ENCODE data around the gene RPS24.
"Not testable (repeated sequence)": the region's sequence is repeated elsewhere in the genome, so short reads cannot be mapped to it uniquely, and the experiment has no call there.

Gene RPS24

GRCh38 chr10:78033637-78034470, at the start of gene RPS24:
Gene RPS24, plus strand, starts transcription at chr10:78033863. Its CDS starts 39 bp downstream, at chr10:78033902.
- peak; percentile 95 for DNase-seq (ENCODE audit: low spot score)

DNA sequence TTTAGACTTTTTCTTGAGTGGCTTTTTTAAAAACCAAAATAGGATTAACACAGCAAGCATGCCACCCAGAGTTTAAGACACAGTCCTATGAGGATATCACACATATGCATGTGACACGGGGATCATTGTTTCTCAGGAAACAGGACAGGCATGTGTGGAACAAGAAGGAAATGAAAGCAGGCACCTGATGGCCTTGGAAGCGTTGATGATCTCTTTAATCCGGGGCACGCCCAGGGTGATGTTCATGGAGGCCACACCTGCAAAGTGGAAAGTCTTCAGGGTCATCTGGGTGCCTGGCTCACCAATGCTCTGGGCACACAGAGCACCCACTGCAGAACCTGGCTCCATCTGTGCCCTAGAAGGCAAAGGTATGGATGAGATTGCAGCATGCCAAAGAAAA, 48.7 kb upstream of the RPS24 start:
- no peak for DNase-seq (ENCODE audit: low spot score)

GRCh38 chr10:77987671-77988255, 45.9 kb upstream of the RPS24 start:
- DNase-seq (ENCODE audit: low spot score): no peak

- no peak for DNase-seq (ENCODE audit: low spot score)
Measured at GRCh38 chr10:77989081-77989724, 44.5 kb upstream of the RPS24 start.

- no peak for DNase-seq (ENCODE audit: low spot score)
Measured at GRCh38 chr10:77993620-77994019, 40.0 kb upstream of the RPS24 start.

DNA sequence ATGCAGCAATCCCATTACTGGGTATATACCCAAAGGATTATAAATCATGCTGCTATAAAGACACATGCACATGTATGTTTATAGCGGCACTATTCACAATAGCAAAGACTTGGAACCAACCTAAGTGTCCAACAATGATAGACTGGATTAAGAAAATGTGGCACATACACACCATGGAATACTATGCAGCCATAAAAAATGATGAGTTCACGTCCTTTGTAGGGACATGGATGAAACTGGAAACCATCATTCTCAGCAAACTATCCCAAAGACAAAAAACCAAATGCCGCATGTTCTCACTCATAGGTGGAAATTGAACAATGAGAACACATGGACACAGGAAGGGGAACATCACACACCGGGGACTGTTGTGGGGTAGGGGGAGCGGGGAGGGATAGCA, 34.9 kb upstream of the RPS24 start:
- not testable (repeated sequence) for DNase-seq (ENCODE audit: low spot score)

- DNase-seq (ENCODE audit: low spot score): no peak
Measured at GRCh38 chr10:78000206-78000605, 33.5 kb upstream of the RPS24 start.

GRCh38 chr10:78000956-78001472, 32.6 kb upstream of the RPS24 start:
- DNase-seq (ENCODE audit: low spot score): no peak

DNA sequence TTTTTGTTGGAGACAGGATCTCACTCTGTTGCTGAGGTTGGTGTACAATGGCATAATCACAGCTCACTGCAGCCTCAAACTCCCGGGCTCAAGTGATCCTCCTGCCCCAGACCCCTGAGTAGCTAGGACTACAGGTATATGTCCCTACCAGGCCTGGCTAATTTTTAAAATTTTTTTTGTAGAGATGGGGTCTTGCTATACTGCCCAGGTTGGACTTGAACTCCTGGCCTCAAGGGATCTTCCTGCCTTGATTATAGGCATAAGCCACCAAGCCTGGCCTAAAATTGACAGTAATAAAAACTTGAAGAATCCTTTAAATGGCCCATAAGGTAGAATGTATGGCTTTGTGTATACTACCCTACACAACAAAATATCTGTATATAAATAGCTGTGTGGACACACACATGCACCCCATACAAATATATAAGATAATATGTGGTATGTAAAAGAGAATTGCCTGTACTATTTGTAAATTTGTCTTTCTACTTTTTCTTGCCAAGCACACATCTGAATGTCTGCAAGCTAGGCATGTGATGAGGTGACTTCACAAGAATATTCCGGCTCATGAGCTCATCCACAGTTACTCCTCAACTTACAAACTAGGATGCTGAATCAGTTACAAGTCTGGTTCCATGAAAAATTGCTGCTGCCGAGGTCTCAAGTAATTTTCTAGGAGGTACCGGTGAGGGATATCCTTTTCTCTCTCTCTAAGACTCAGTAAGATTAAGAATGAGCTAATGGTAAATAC, 30.9 kb upstream of the RPS24 start:
- DNase-seq (ENCODE audit: low spot score): no peak

DNA sequence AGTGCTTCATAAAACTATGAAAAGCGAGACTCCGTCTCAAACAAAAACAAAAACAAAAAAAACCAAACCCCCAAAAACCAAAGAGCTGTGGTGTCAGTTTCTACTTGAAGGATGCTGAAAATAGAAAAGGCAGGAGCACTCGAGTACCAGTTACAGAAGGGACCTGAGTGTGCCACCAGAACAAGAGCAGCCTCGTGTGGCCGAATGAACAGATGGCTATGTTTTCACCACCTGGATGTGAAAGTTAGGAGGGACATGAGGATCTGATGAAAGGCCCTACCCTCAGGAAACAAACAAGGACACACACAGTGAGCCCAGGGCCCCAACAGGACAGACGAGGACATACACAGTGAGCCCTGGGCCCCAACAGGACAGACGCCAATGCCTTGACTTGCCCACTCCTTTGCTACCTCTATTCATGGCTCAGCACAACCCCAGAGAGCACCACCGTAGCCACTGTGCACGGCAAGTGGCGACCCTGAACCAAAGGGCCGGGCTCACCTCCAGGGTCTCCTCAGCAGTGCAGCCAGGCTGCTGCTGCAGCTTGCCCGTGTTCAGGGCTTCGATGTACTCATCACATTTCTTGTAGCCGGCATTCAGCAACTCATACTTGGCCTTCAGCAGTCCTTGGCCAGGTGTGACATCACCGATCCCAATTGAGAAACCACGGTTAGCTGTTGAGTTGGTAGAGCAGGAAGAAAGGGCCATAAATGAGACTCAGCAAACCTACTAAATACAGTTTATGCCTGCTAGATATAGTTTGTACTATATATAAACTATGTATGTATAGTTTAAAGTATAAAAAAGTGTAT, 29.2 kb upstream of the RPS24 start:
- no peak for DNase-seq (ENCODE audit: low spot score)

- no peak for DNase-seq (ENCODE audit: low spot score)
Measured at GRCh38 chr10:78007172-78007571, 26.5 kb upstream of the RPS24 start.

DNA sequence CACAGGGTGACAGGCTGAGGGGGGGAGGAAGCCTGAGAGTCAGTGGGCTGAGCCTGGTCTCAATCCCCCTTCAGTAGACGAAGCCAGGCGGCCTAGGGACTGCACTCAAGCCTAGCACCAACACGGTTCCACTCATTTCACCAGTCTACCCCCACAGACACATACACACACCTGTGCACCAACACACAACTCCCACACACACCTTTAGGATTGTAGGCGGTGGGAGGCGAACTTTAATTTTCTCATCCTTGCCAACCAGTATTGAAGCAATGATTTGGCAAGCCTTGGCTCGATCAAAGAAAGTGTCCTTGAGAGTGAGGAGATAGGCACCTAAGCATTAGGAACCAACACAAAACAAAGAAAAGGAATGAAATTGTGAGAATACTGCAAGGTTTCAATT, 24.0 kb upstream of the RPS24 start:
- no peak for DNase-seq (ENCODE audit: low spot score)

DNA sequence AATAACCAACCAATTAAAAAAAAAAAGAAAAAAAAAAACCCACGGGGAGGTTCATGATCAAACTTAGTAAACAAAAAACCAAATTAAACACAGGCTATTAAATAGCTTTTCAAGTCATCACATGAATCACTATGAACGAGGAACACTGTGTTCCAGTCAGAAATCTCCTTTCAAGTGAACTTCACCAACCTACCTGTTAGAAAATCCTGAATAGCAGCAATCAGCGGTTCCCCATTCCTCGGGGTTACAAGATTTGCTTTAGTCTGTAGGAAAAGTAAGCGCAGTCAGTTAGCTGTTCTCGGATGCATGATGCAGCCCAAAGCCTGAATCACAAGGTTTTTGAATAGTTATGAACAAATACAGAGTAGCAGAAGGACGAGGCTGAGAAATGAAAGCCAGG, 23.4 kb upstream of the RPS24 start:
- DNase-seq (ENCODE audit: low spot score): no peak

DNA sequence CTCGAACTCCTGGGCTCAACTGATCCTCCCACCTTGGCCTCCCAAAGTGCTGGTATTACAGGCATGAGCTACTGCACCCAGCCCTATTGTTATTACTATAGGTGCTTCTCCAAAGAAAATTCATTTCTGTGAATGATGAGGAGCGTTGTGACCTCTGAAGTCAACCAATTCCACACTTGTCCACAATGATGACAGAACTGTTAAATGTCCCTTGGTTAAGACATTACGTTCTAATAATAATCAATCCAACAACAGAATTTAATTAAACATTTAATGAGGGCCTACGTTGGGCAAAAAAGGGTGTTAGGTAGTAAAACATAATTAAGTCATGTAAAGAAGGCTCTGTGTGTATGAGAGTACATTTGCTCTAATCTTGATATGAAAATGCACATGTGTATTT, 22.6 kb upstream of the RPS24 start:
- DNase-seq (ENCODE audit: low spot score): no peak

DNA sequence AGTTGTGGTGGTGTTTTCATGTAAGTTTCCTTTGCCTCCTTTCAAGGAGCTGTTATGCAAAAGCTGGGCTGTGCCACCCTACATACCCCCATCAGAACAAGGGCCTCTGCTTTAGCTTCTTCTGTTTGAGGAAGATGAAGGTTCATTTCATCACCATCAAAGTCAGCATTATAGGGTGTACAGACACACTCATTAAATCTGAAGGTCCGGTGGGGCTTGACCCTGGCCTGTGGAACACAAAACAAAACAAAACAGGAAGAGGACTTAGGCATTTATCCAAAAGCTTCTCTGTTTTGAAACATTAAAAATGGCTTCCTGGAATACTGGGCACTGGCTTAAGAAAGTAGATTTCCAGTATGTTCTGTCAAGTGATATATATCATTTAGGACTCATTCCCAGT, 20.1 kb upstream of the RPS24 start:
- no peak for DNase-seq (ENCODE audit: low spot score)

- DNase-seq (ENCODE audit: low spot score): no peak
Measured at GRCh38 chr10:78015546-78015945, 18.1 kb upstream of the RPS24 start.

DNA sequence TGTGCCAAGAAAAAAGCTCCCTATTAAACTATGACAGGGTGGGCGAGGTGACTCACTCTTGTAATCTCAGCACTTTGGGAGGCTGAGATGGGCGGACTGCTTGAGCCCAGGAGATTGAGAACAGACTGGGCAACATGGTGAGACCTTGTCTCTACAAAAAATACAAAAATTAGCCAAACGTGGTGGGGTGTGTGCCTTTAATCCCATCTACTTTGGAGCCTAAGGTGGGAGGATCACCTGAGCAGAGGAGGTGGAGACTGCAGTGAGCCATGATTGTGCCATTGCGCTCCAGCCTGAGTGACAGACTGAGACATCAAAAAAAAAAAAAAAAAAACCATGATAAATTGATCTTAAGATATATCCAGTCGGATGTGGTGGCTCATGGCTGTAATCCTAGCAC, 15.8 kb upstream of the RPS24 start:
- no peak for DNase-seq (ENCODE audit: low spot score)

DNA sequence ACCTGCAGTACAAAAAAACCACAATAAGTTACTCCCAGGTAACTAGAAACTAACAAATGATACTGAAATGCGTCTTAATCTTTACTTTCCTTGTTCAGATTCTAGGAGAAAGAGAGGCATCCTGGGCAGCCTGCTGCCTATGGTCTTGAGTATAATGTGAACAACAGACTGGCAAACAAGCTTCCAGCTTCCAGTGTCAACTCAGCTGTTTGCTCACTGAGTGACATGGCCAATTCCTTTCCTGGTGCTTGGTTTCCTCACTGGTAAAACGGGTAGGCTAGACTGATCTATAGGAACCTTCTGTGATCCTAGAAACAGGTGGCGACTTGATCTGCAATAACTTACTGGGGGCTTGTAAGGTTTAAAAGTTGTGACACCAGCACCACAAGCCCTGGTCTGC, 14.4 kb upstream of the RPS24 start:
- DNase-seq (ENCODE audit: low spot score): no peak

DNA sequence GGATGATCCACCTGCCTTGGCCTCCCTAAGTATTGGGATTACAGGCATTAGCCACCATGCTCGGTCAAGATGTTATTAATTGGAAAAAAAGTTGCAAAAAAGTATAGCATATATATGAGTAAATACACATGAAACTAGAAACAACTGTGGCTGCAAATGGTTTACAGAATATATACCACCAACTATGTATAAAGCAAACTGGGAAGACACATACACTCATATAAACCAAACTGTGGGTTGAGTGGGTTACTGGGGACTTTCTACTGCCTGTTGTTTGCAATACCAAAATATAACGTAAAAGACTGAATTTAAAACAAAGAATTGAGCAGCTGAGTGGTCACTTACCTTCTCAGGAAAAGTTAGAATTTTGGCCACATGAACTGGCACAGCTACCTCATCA, 12.5 kb upstream of the RPS24 start:
- DNase-seq (ENCODE audit: low spot score): no peak

DNA sequence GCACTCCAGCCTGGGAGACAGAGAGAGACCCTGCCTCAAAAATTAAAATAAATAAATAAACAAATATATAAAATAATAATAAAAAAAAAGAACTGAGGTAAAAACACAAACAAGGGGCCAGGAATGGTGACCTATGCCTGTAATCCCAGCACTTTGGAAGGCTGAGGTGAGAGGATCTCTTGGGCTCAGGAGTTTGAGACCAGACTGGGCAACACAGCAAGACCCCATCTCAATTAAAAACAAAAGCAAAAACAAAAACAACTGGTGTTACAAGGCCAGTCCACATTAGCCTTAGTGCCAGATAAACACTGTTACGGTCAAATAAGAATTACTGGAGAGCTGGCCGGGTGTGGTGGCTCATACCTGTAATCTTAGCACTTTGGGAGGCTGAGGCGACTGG, 9.9 kb upstream of the RPS24 start:
- DNase-seq (ENCODE audit: low spot score): no peak

GRCh38 chr10:78025685-78026364, 7.8 kb upstream of the RPS24 start:
- no peak for DNase-seq (ENCODE audit: low spot score)

All from hematopoietic multipotent progenitor cell treated with erythropoietin and hydrocortisone succinate and interleukin-3 and kit ligand, for 17 days (in vitro differentiated cells).